HEK293T (cell line): ENCODE results near the gene ZNF217.
"Not testable (repeated sequence)": the region's sequence is repeated elsewhere in the genome, so short reads cannot be mapped to it uniquely, and the experiment has no call there.

Experiments
- ARNT ChIP-seq: fragments of 450-650 bp; IDR thresholded peaks from 2 replicates; pipeline ENCODE4 v1.6.1; 2017; ENCODE audit warnings: mild to moderate bottlenecking
- BHLHE40 ChIP-seq: fragments of 450-650 bp; IDR thresholded peaks from 2 replicates; pipeline ENCODE4 v1.6.1; 2016; ENCODE audit warnings: mild to moderate bottlenecking, moderate library complexity, borderline replicate concordance
- CTBP1 ChIP-seq: fragments of 450-650 bp; IDR thresholded peaks from 2 replicates; pipeline ENCODE4 v1.6.1; 2016; ENCODE audit warnings: borderline replicate concordance
- ELF4 ChIP-seq: fragments of 450-650 bp; IDR thresholded peaks from 2 replicates; pipeline ENCODE4 v1.6.1; 2017; ENCODE audit warnings: antibody characterized with exemption
- FOXK2 ChIP-seq: fragments of 450-650 bp; IDR thresholded peaks from 2 replicates; pipeline ENCODE4 v1.6.1; 2016; ENCODE audit warnings: mild to moderate bottlenecking
- FOXM1 ChIP-seq: fragments of 450-650 bp; IDR thresholded peaks from 2 replicates; pipeline ENCODE4 v1.6.1; 2017; ENCODE audit warnings: mild to moderate bottlenecking, borderline replicate concordance
- L3MBTL2 ChIP-seq: fragments of 450-650 bp; conservative IDR thresholded peaks from 2 replicates; pipeline ENCODE4 v1.6.1; 2016; ENCODE audit warnings: mild to moderate bottlenecking
- SP1 ChIP-seq: fragments of 450-650 bp; IDR thresholded peaks from 2 replicates; pipeline ENCODE4 v1.6.1; 2017
- SUZ12 ChIP-seq: fragments of 450-650 bp; IDR thresholded peaks from 2 replicates; pipeline ENCODE4 v1.6.1; 2016; ENCODE audit warnings: mild to moderate bottlenecking
- ZNF384 ChIP-seq: fragments of 450-650 bp; IDR thresholded peaks from 2 replicates; pipeline ENCODE4 v1.6.1; 2016
- TF ChIP-seq, protein P1 (sequence below): fragments of 450-650 bp; IDR thresholded peaks from 2 replicates; pipeline ENCODE4 v1.6.1; 2016

DNA sequence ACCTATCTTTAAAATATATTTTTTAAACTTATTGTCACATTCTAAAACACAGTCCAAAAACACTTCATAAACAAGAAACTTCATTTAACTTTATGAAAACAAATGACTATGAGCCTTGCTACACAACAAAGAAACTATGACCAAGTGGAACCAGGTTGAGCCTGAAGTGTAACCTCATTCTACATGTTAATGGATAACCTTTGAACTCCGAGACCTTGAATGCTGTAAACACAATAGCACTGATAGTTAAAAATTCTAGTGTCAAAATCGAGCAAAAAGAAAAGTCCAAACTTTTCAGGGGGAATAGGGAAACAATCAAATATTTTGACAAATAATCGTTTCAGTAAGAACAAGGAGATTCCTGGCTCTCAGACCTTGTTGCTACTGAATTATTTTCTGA lies 2.1 kb upstream of the ZNF217 start:
- TF ChIP-seq FOXM1, BHLHE40, SUZ12, L3MBTL2, ZNF384, ELF4, FOXK2, CTBP1, ARNT, SP1: not testable (repeated sequence)
- TF ChIP-seq, protein P1, sequence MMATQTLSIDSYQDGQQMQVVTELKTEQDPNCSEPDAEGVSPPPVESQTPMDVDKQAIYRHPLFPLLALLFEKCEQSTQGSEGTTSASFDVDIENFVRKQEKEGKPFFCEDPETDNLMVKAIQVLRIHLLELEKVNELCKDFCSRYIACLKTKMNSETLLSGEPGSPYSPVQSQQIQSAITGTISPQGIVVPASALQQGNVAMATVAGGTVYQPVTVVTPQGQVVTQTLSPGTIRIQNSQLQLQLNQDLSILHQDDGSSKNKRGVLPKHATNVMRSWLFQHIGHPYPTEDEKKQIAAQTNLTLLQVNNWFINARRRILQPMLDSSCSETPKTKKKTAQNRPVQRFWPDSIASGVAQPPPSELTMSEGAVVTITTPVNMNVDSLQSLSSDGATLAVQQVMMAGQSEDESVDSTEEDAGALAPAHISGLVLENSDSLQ: not testable (repeated sequence)
